NCI-H1694 treated with DMSO at 0.1 percent for 48 hours (cell line): Measurements from ENCODE around the gene CXCL16.
"Not testable (repeated sequence)": the region's sequence is repeated elsewhere in the genome, so short reads cannot be mapped to it uniquely, and the experiment has no call there.

Experiments
- DNase-seq: peaks from one replicate; lab custom pipeline; 2025; lab: John Stamatoyannopoulos, UW

CXCL16 gene

DNA sequence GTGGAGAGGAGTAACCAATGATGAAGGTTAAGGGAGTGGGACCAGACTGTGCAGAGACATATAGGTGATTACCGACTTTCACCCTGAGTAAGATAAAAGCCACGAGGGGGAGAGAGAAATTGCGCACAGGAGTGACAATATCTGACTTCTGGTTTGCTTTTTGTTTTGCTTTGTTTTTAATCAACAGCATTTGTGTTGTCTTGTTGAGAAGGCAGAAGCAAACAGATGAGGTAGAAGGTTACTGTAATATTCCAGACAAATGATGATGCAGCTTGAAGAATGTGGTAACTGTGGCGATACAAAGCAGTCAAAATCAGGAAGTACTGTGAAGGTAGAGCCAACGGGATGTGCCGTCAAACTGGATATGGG, 43.3 kb downstream of the CXCL16 start:
- no peak for DNase-seq

DNA sequence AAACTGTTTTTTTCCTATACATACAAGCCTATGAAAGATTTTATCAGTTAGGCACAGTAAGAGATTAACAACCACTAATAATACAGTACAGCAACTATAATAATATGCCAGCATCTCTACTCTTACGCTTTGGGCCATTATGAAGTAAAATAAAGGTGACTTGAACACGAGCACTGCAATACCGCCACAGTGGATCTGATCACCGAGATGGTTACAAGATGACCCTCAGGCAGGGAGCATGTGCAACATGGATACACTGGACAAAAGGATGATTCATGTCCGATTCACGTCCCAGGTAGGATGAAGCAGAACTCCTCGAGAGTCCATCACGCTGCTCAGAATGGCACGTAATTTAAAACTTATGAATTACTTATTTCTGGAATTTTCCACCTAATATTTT, 46.3 kb downstream of the CXCL16 start:
- no peak for DNase-seq

DNA sequence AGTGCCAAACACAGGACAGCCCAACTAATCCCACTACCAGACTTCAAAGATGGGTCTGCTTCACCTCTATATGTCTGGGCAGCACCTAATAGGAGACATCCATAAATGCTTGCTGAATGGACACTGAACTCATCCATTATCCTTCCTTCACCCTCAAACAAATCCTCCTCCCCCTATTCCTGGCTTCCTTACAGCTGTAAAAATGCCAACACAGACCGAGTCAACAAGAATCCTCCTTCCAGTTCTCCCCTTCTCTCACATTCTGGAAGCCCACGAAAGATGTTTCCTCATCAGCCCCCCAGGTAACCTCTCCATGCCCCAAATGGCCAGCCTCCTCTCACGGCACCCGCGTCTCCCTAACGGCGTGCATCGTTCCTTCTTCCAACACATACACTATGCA, 48.0 kb downstream of the CXCL16 start:
- no peak for DNase-seq

DNA sequence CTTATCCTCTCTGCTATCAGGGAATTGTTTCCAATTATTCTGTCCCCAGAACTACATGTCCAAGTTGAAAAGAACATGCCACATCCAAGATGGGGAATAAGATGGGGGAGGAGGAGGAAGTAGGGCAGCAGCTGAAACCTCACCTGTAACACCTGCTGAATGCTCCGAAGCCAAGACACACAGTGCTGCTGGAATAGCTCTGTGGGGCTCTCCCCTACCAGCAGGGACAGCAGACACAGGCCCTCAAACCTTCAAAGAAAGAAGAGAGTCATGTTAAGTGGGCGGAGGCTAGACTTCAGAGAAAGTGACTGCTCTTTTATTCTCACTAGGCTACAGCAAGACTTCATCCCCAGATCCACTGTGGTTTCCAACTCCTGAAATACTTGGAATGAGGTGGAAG, 49.0 kb downstream of the CXCL16 start:
- DNase-seq = no peak

DNA sequence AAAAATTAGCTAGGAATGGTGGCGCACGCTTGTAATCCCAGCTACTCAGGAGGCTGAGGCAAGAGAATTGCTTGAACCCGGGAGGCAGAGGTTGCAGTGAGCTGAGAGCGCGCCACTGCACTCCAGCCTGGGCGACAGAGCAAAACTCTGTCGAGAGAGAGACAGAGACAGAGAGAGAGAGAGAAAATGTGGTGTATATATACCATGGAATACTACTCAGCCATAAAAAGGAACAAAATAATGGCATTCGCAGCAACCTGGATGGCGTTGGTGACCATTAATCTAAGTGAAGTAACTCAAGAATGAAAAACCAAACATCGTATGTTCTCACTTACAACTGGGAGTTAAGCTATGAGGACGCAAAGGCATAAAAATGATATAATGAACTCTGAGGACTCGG, 49.9 kb downstream of the CXCL16 start:
- DNase-seq = not testable (repeated sequence)

DNA sequence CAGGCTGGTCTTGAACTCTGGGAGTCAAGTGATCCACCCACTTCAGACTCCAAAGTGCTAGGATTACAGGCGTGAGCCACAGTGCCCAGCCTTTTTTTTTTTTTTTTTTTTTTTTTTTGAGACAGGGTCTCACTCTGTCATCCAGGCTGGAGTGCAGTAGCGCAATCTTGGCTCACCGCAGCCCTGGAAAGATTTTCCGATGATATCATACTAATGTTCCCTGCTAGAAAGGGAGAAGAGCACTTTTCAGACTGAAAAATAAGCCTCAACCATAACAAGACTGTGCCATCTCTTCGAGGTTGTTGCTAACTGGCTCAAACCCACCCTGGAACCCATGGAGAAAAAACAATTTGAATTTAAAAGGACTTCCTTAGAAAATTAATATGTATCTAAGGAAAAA, 56.0 kb downstream of the CXCL16 start:
- DNase-seq = not testable (repeated sequence)
